ENCODE data around the gene PSMG3.
"Not testable (repeated sequence)": the region's sequence is repeated elsewhere in the genome, so short reads cannot be mapped to it uniquely, and the experiment has no call there.

Gene PSMG3

GRCh38 chr7:1597066-1597760, 27.4 kb upstream of the PSMG3 start:
- DNase-seq (ENCODE audit: extremely low read depth in 1 of 2, low read depth in 1 of 2): no peak

- no peak for DNase-seq (ENCODE audit: extremely low read depth in 1 of 2, low read depth in 1 of 2)
These were observed 26.6 kb upstream of the PSMG3 start for GRCh38 chr7:1596181-1597043.

- DNase-seq (ENCODE audit: extremely low read depth in 1 of 2, low read depth in 1 of 2): no peak
These were observed 25.8 kb upstream of the PSMG3 start for GRCh38 chr7:1595636-1596035.

- DNase-seq (ENCODE audit: extremely low read depth in 1 of 2, low read depth in 1 of 2): no peak
These were observed 25.2 kb upstream of the PSMG3 start for GRCh38 chr7:1595027-1595426.

GRCh38 chr7:1593904-1594421, 24.1 kb upstream of the PSMG3 start:
- DNase-seq (ENCODE audit: extremely low read depth in 1 of 2, low read depth in 1 of 2): no peak

GRCh38 chr7:1593091-1593866, 23.4 kb upstream of the PSMG3 start:
- no peak for DNase-seq (ENCODE audit: extremely low read depth in 1 of 2, low read depth in 1 of 2)

GRCh38 chr7:1592299-1592871, 22.6 kb upstream of the PSMG3 start:
- DNase-seq (ENCODE audit: extremely low read depth in 1 of 2, low read depth in 1 of 2): no peak

GRCh38 chr7:1591876-1592275, 22.0 kb upstream of the PSMG3 start:
- DNase-seq (ENCODE audit: extremely low read depth in 1 of 2, low read depth in 1 of 2): no peak

- no peak for DNase-seq (ENCODE audit: extremely low read depth in 1 of 2, low read depth in 1 of 2)
These were observed 21.6 kb upstream of the PSMG3 start for GRCh38 chr7:1591396-1591795.

- DNase-seq (ENCODE audit: extremely low read depth in 1 of 2, low read depth in 1 of 2): no peak
These were observed 21.1 kb upstream of the PSMG3 start for GRCh38 chr7:1590887-1591286.

- no peak for DNase-seq (ENCODE audit: extremely low read depth in 1 of 2, low read depth in 1 of 2)
These were observed 20.6 kb upstream of the PSMG3 start for GRCh38 chr7:1590476-1590875.

- DNase-seq (ENCODE audit: extremely low read depth in 1 of 2, low read depth in 1 of 2): no peak
These were observed 19.1 kb upstream of the PSMG3 start for GRCh38 chr7:1588978-1589377.

- DNase-seq (ENCODE audit: extremely low read depth in 1 of 2, low read depth in 1 of 2): no peak
These were observed 17.9 kb upstream of the PSMG3 start for GRCh38 chr7:1587738-1588137.

- DNase-seq (ENCODE audit: extremely low read depth in 1 of 2, low read depth in 1 of 2): no peak
These were observed 17.2 kb upstream of the PSMG3 start for GRCh38 chr7:1586827-1587705.

- no peak for DNase-seq (ENCODE audit: extremely low read depth in 1 of 2, low read depth in 1 of 2)
These were observed 16.4 kb upstream of the PSMG3 start for GRCh38 chr7:1586126-1586826.

GRCh38 chr7:1585142-1585981, 15.5 kb upstream of the PSMG3 start:
- no peak for DNase-seq (ENCODE audit: extremely low read depth in 1 of 2, low read depth in 1 of 2)

- no peak for DNase-seq (ENCODE audit: extremely low read depth in 1 of 2, low read depth in 1 of 2)
These were observed 14.9 kb upstream of the PSMG3 start for GRCh38 chr7:1584700-1585099.

- not testable (repeated sequence) for DNase-seq (ENCODE audit: extremely low read depth in 1 of 2, low read depth in 1 of 2)
These were observed 13.6 kb upstream of the PSMG3 start for GRCh38 chr7:1583241-1583930.

All from activated CD8-positive, alpha-beta memory T cell treated with anti-CD3 and anti-CD28 coated beads for 1 hour (primary cell).